ENCODE results near the gene C11orf52. TPM values are rescaled to one million over a fixed set of nuclear protein-coding genes. Genes with fewer than 3 reads are reported as not detected.

The C11orf52 gene
- total RNA-seq, 2 donors from 2014 or later = not detected

Other genes starting within 250 kb of the C11orf52 start
- 10 to 100 TPM; 56.2 to 72.3 TPM for gene PPP2R1B, start 152.5 kb upstream of the C11orf52 start, total RNA-seq
- 10 to 100 TPM; 32.0 to 43.5 TPM for gene ALG9, start 47.3 kb upstream of the C11orf52 start, total RNA-seq
- 1 to 10 TPM; 6.2 to 7.9 TPM for gene FDXACB1, start 39.7 kb upstream of the C11orf52 start, total RNA-seq
- gene CFAP68, start 39.4 kb upstream of the C11orf52 start, total RNA-seq = 10 to 100 TPM in 1 of 2 donors, 1 to 10 TPM in 1; 8.4 to 11.8 TPM
- not detected for gene CRYAB, start 7.1 kb upstream of the C11orf52 start, total RNA-seq
- not detected for gene HSPB2, start 6.2 kb upstream of the C11orf52 start, total RNA-seq
- 1 to 10 TPM in 1 of 2 donors, under 1 TPM in 1; 0.45 to 7.3 TPM for gene DIXDC1, start 18.4 kb downstream of the C11orf52 start, total RNA-seq
- 10 to 100 TPM; 37.3 to 40.9 TPM for gene DLAT, start 106.5 kb downstream of the C11orf52 start, total RNA-seq
- under 1 TPM in 1 of 2 donors, not detected in 1; 0.48 TPM for gene PIH1D2, start 155.1 kb downstream of the C11orf52 start, total RNA-seq
- gene NKAPD1, start 155.4 kb downstream of the C11orf52 start, total RNA-seq = 10 to 100 TPM; 15.8 to 21.1 TPM
- gene TIMM8B, start 167.8 kb downstream of the C11orf52 start, total RNA-seq = 10 to 100 TPM; 54.6 to 71.1 TPM
- gene SDHD, start 168.0 kb downstream of the C11orf52 start, total RNA-seq = 10 to 100 TPM; 71.2 to 82.3 TPM
- 1 to 10 TPM; 1.3 to 4.6 TPM for gene IL18, start 245.2 kb downstream of the C11orf52 start, total RNA-seq
- gene TEX12, start 248.5 kb downstream of the C11orf52 start, total RNA-seq = under 1 TPM in 1 of 2 donors, not detected in 1; 0.62 TPM